H1 (cell line): ENCODE data around the gene SLC17A5. TPM values are rescaled to one million over a fixed set of nuclear protein-coding genes. Genes with fewer than 3 reads are reported as not detected.

Source experiments
- CTCF ChIA-PET: fragments of 300-600 bp; sonication (Branson Sonifier 250); formaldehyde crosslinking; loops from one replicate; lab custom pipeline; 2021; ENCODE audit not compliant: partially characterized antibody; lab: Charles Lee
- POLR2A ChIA-PET: fragments of 300-600 bp; sonication (Branson Sonifier 250); formaldehyde crosslinking; loops from one replicate; lab custom pipeline; 2021; ENCODE audit warnings: inconsistent platforms; ENCODE audit not compliant: partially characterized antibody; lab: Charles Lee
- DNase-seq, 2 experiments: peaks; one replicate each; pipeline versions ENCODE4 v3.0.0 to v3.0.0-alpha.2; 2010 to 2022; ENCODE audit warnings: low spot score in 2 of 2, low read depth in 1 of 2, mixed read lengths in 1 of 2
- FAIRE-seq: peaks from 2 replicates; lab custom pipeline; 2011; peaks lifted over from hg19 to GRCh38; lab: Jason Lieb, UNC
- H2AFZ ChIP-seq: 2 replicates; pipeline ENCODE4 v1.8.1; 2012; ENCODE audit warnings: low read length, inconsistent platforms
- H2AK5ac ChIP-seq: 2 replicates; pipeline ENCODE4 v1.6.1; 2013; ENCODE audit warnings: low read depth, low read length
- H2BK120ac ChIP-seq: replicated peaks from 2 replicates; pipeline ENCODE3; 2013; ENCODE audit warnings: low read depth, low read length, inconsistent platforms
- H2BK12ac ChIP-seq: 2 replicates; pipeline ENCODE4 v1.6.1; 2013; ENCODE audit warnings: low read depth, low read length
- H2BK15ac ChIP-seq: 2 replicates; pipeline ENCODE4 v1.6.1; 2013; ENCODE audit warnings: low read length
- H2BK20ac ChIP-seq: 2 replicates; pipeline ENCODE4 v1.6.1; 2013; ENCODE audit warnings: low read length
- H2BK5ac ChIP-seq: 2 replicates; pipeline ENCODE4 v1.6.1; 2013; ENCODE audit warnings: low read depth, low read length
- H3K14ac ChIP-seq: 2 replicates; pipeline ENCODE4 v1.6.1; 2013; ENCODE audit warnings: inconsistent platforms; ENCODE audit not compliant: insufficient read length
- H3K18ac ChIP-seq: 2 replicates; pipeline ENCODE4 v1.6.1; 2013; ENCODE audit warnings: low read length; ENCODE audit errors: extremely low read depth
- H3K23ac ChIP-seq: 2 replicates; pipeline ENCODE4 v1.6.1; 2013; ENCODE audit warnings: inconsistent platforms; ENCODE audit not compliant: insufficient read length
- H3K23me2 ChIP-seq: 2 replicates; pipeline ENCODE4 v1.6.1; 2013; ENCODE audit warnings: low read depth, low read length
- H3K27ac ChIP-seq: 2 replicates; pipeline ENCODE4 v1.6.1; 2011; ENCODE audit warnings: low read depth, low read length, inconsistent platforms
- H3K27me3 ChIP-seq, 4 experiments: replicated peaks in 1 of 4; 1 replicate in 1 of 4; 2 replicates in 3 of 4; pipeline versions ENCODE4 v1.6.1 to v1.8.1; 2011 to 2013; ENCODE audit warnings: low read length in 3 of 4, mild to moderate bottlenecking in 3 of 4, inconsistent platforms in 2 of 4, mixed read lengths in 2 of 4, moderate library complexity in 1 of 4; ENCODE audit not compliant: control insufficient read depth in 3 of 4, insufficient read depth in 3 of 4; ENCODE audit errors: extremely low read depth in 1 of 4
- H3K36me3 ChIP-seq, 4 experiments: 2 replicates each; pipeline versions ENCODE4 v1.6.1 to v1.8.1; 2011 to 2013; ENCODE audit warnings: mild to moderate bottlenecking in 4 of 4, low read length in 3 of 4, moderate library complexity in 2 of 4, control low read depth in 1 of 4, inconsistent platforms in 1 of 4; ENCODE audit not compliant: insufficient read depth in 4 of 4, control insufficient read depth in 2 of 4
- H3K4ac ChIP-seq: replicated peaks from 2 replicates; pipeline ENCODE3; 2013; ENCODE audit warnings: low read length, low read depth, mixed read lengths, inconsistent platforms; ENCODE audit not compliant: insufficient read length
- H3K4me1 ChIP-seq, 4 experiments: replicated peaks in 1 of 4; 1 replicate in 1 of 4; 2 replicates in 3 of 4; pipeline versions ENCODE4 v1.6.1 to v1.8.1; 2011 to 2013; ENCODE audit warnings: low read length in 3 of 4, inconsistent platforms in 2 of 4, mixed read lengths in 1 of 4; ENCODE audit not compliant: insufficient read depth in 4 of 4, control insufficient read depth in 3 of 4
- H3K4me2 ChIP-seq, 2 experiments: 2 replicates each; pipeline versions ENCODE4 v1.6.1 to v1.8.1; 2011 to 2013; ENCODE audit warnings: low read depth in 2 of 2, low read length in 2 of 2, control low read depth in 1 of 2, inconsistent platforms in 1 of 2, mild to moderate bottlenecking in 1 of 2; ENCODE audit not compliant: insufficient read depth in 1 of 2
- H3K4me3 ChIP-seq, 4 experiments: fragments of 200-600, 300-600 bp in 1 of 4; sonication (generic), shearing (Covaris generic), sonication (Bioruptor Twin) in 1 of 4; 2 replicates each; pipeline versions ENCODE4 v1.5.1 to v1.8.1; 2011 to 2016; ENCODE audit warnings: low read length in 4 of 4, low read depth in 3 of 4, control low read depth in 2 of 4, inconsistent platforms in 2 of 4, mild to moderate bottlenecking in 2 of 4, mixed read lengths in 1 of 4, moderate library complexity in 1 of 4; ENCODE audit not compliant: insufficient read depth in 2 of 4; ENCODE audit errors: extremely low read depth in 1 of 4
- H3K56ac ChIP-seq: replicated peaks from 2 replicates; pipeline ENCODE3; 2013; ENCODE audit warnings: low read depth, mild to moderate bottlenecking, mixed read lengths, low read length, inconsistent platforms; ENCODE audit not compliant: insufficient read length
- H3K79me1 ChIP-seq: 2 replicates; pipeline ENCODE4 v1.6.1; 2013; ENCODE audit warnings: low read depth, low read length, control low read depth
- H3K79me2 ChIP-seq, 2 experiments: 2 replicates each; pipeline versions ENCODE4 v1.6.1 to v1.8.1; 2012 to 2013; ENCODE audit warnings: low read length in 2 of 2, mild to moderate bottlenecking in 2 of 2, inconsistent platforms in 1 of 2; ENCODE audit not compliant: insufficient read depth in 2 of 2, control insufficient read depth in 1 of 2
- H3K9ac ChIP-seq, 4 experiments: replicated peaks in 1 of 4; 1 replicate in 1 of 4; 2 replicates in 3 of 4; pipeline versions ENCODE4 v1.6.1 to v1.8.1; 2011 to 2013; ENCODE audit warnings: low read depth in 3 of 4, low read length in 3 of 4, control low read depth in 2 of 4, mild to moderate bottlenecking in 2 of 4, moderate library complexity in 2 of 4, inconsistent platforms in 1 of 4; ENCODE audit errors: extremely low read depth in 1 of 4
- H3K9me3 ChIP-seq, 2 experiments: 2 replicates each; pipeline versions ENCODE4 v1.6.1 to v1.8.1; 2012 to 2013; ENCODE audit warnings: mild to moderate bottlenecking in 2 of 2, moderate library complexity in 2 of 2, control low read depth in 1 of 2, inconsistent platforms in 1 of 2, low read depth in 1 of 2, low read length in 1 of 2, mixed read lengths in 1 of 2; ENCODE audit not compliant: insufficient read depth in 2 of 2
- H4K20me1 ChIP-seq, 2 experiments: replicated peaks in 1 of 2; 2 replicates each; pipeline versions ENCODE3 to v1.8.1; 2011 to 2013; ENCODE audit warnings: inconsistent platforms in 2 of 2, low read length in 2 of 2, mild to moderate bottlenecking in 1 of 2; ENCODE audit not compliant: insufficient read depth in 2 of 2, control insufficient read depth in 1 of 2
- H4K5ac ChIP-seq: 2 replicates; pipeline ENCODE4 v1.6.1; 2013; ENCODE audit warnings: low read length, low read depth, mixed read lengths, inconsistent platforms; ENCODE audit not compliant: insufficient read length
- H4K8ac ChIP-seq: 2 replicates; pipeline ENCODE4 v1.8.0; 2013; ENCODE audit warnings: mild to moderate bottlenecking, moderate library complexity, low read length, inconsistent platforms; ENCODE audit not compliant: insufficient read depth; ENCODE audit errors: extremely low read depth
- H4K91ac ChIP-seq: replicated peaks from 2 replicates; pipeline ENCODE3; 2013; ENCODE audit warnings: low read length, mixed read lengths, inconsistent platforms; ENCODE audit not compliant: insufficient read length
- ASH2L ChIP-seq: fragments of 200-600, 300-600 bp; sonication (generic); IDR thresholded peaks from one replicate; pipeline ENCODE4 v1.7.1; 2017; ENCODE audit warnings: low read length
- BRCA1 ChIP-seq: IDR thresholded peaks from 2 replicates; pipeline ENCODE4 v1.6.1; 2012; ENCODE audit warnings: low read depth, low read length, improper control_type of control experiment
- CBX8 ChIP-seq: fragments of 300-800, 300-1000 bp; sonication (generic); IDR thresholded peaks from 2 replicates; pipeline ENCODE4 v1.7.1; 2016; ENCODE audit warnings: low read depth, low read length, borderline replicate concordance
- POLR2AphosphoS5 ChIP-seq: IDR thresholded peaks from 2 replicates; pipeline ENCODE4 v1.6.1; 2011; ENCODE audit warnings: low read depth, low read length
- RAD21 ChIP-seq, 2 experiments: IDR thresholded peaks in 1 of 2; conservative IDR thresholded peaks in 1 of 2; 2 replicates each; pipeline ENCODE4 v1.6.1; 2011; ENCODE audit warnings: low read depth in 2 of 2, low read length in 2 of 2, improper control_type of control experiment in 1 of 2, inconsistent platforms in 1 of 2, mild to moderate bottlenecking in 1 of 2, moderate library complexity in 1 of 2
- RBBP5 ChIP-seq: IDR thresholded peaks from 2 replicates; pipeline ENCODE4 v1.7.1; 2012; ENCODE audit warnings: low read depth, mild to moderate bottlenecking, inconsistent platforms, low read length, moderate library complexity, borderline replicate concordance
- SP1 ChIP-seq: IDR thresholded peaks from 2 replicates; pipeline ENCODE4 v1.6.1; 2011; ENCODE audit warnings: low read depth, low read length
- TAF1 ChIP-seq: IDR thresholded peaks from 2 replicates; pipeline ENCODE4 v1.6.1; 2011; ENCODE audit warnings: mild to moderate bottlenecking, low read depth, low read length
- WGBS, 2 experiments: shearing (Covaris generic) in 1 of 2; methylation state at CpG; one replicate each; pipeline versions ENCODE4 v1.1.6 to v1.1.7; 2013 to 2015; ENCODE audit warnings: low lambda C conversion rate in 2 of 2, mixed read lengths in 2 of 2, inconsistent platforms in 1 of 2, low coverage in 1 of 2, missing lambda C conversion rate in 1 of 2; ENCODE audit not compliant: insufficient replicate concordance in 2 of 2, insufficient coverage in 1 of 2, insufficient read length in 1 of 2; ENCODE audit errors: extremely low coverage in 1 of 2, missing lambda C conversion rate in 1 of 2; 5-methylcytosine and 5-hydroxymethylcytosine counted together
- polyA plus RNA-seq, 7 experiments: library from polyadenylated mRNA; depleted of rRNA in 3 of 7; stranded (reverse) in 5 of 7; unstranded in 2 of 7; fragments of >200 nt in 5 of 7; fragments of 200-250 nt in 2 of 7; gene quantifications; 1 replicate in 5 of 7; 2 replicates in 1 of 7; 4 replicates in 1 of 7; pipeline versions ENCODE4 v1.2.1 to v1.2.3, GENCODE V29; 2011 to 2013; ENCODE audit warnings: missing spikeins in 2 of 7, mixed read lengths in 2 of 7
- total RNA-seq: library from RNA; stranded (reverse); fragmentation: NEBNext Ultra II Directional; extraction: Animal tissue kit (Norgen Biotek cat#: 25700); gene quantifications from 2 replicates; pipeline ENCODE4 v1.2.1, GENCODE V29; 2021
- TF ChIP-seq, protein P1 (sequence below): IDR thresholded peaks from 2 replicates; pipeline ENCODE4 v1.6.1; 2012; ENCODE audit warnings: low read length, inconsistent platforms
- TF ChIP-seq, protein P2 (sequence below), 3 experiments: IDR thresholded peaks; 1 replicate in 2 of 3; 2 replicates in 1 of 3; pipeline versions ENCODE4 v1.5.1 to v1.6.1; 2011; ENCODE audit warnings: low read length in 3 of 3, mild to moderate bottlenecking in 3 of 3, inconsistent platforms in 2 of 3, low read depth in 1 of 3, moderate library complexity in 1 of 3; ENCODE audit not compliant: insufficient read depth in 1 of 3; ENCODE audit errors: control extremely low read depth in 1 of 3

SLC17A5 gene
- total and polyA plus RNA-seq, 2 of the 8 experiments (the other 6 are each of a cell fraction or from before 2014, with no cell fraction given), result 11.0 to 11.9 TPM

DNA sequence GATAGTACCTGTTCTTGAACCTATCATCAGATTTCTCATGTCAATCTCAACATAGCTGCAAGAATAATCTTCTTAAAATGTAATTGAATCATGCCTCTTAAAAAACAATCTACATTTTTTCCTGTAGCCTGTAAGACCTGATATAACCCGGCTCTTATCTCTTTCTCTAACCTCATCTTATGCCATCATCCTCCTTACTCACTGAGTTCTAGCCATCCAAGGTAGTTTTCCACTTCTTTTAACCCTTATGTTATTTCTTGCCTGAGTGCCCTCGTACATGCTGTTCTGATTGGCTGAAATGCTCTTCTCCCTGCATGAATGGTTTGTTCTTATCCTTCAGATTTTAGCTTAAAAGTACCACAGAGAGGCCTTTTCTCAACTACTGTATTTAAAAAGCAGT, 16.4 kb downstream of the SLC17A5 start:
- H3K36me3 ChIP-seq, result peaks cover 0 to 17% (median 3%) of the 10 kb centered on the region in 4 experiments; a peak in 4 of 8 replicates
- H4K91ac ChIP-seq, result no peak overlapping the region
- no peak overlapping the region for H3K4me2 ChIP-seq
- no peak overlapping the region for H3K4ac ChIP-seq
- no peak overlapping the region for H3K14ac ChIP-seq
- H2BK5ac ChIP-seq, result no peak overlapping the region
- FAIRE-seq (no peak), DNase-seq (no peak)
- no peaks in the 10 kb centered on the region for H4K20me1 ChIP-seq
- WGBS, 2 experiments, result 91% methylated on average over 2 of the region's 2 CpGs; no CpG with 5 or more reads in 1 of the 2 experiments
- POLR2A ChIA-PET, result interaction anchor here (1.1 to 1.5 kb wide), 2 partner anchors 118 to 122 kb away, joined by 5 to 6 read pairs; no protein-coding TSS in a partner anchor
- no peak overlapping the region for H2BK15ac ChIP-seq
- H3K27ac ChIP-seq, result no peak overlapping the region
- H3K18ac ChIP-seq, result no peak overlapping the region
- H3K9ac ChIP-seq, result no peak overlapping the region
- no peak overlapping the region for H3K4me3 ChIP-seq
- H2AK5ac ChIP-seq, result no peak overlapping the region
- no peaks in the 10 kb centered on the region for H3K79me2 ChIP-seq
- no peaks in the 10 kb centered on the region for H3K79me1 ChIP-seq
- no peak overlapping the region for H2BK12ac ChIP-seq
- no peak overlapping the region for H4K8ac ChIP-seq
- CTCF ChIA-PET, result interaction anchor here (1.4 kb wide), 1 partner anchor 27 kb away, joined by 3 read pairs; no protein-coding TSS in a partner anchor
- H2AFZ ChIP-seq, result no peak overlapping the region
- no peak overlapping the region for H4K5ac ChIP-seq
- no peak overlapping the region for H3K23ac ChIP-seq
- no peak overlapping the region for H3K56ac ChIP-seq
- H2BK20ac ChIP-seq, result no peak overlapping the region
- H2BK120ac ChIP-seq, result no peak overlapping the region
- no peaks in the 10 kb centered on the region for H3K4me1 ChIP-seq
- H3K27me3 ChIP-seq, result no peaks in the 10 kb centered on the region
- H3K23me2 ChIP-seq, result no peaks in the 10 kb centered on the region
- no peaks in the 10 kb centered on the region for H3K9me3 ChIP-seq
- TF ChIP-seq POLR2AphosphoS5 (no peak), ASH2L (no peak), SP1 (no peak), TAF1 (no peak), RBBP5 (no peak), RAD21 (IDR thresholded peaks at IDR 0.05 in 1 of 2, conservative IDR thresholded peaks at IDR 0.05 in 1 of 2; ENCODE audit: low read depth in 2 of 2, low read length in 2 of 2) (no peak), CBX8 (no peak), BRCA1 (no peak)
- TF ChIP-seq, protein P1, sequence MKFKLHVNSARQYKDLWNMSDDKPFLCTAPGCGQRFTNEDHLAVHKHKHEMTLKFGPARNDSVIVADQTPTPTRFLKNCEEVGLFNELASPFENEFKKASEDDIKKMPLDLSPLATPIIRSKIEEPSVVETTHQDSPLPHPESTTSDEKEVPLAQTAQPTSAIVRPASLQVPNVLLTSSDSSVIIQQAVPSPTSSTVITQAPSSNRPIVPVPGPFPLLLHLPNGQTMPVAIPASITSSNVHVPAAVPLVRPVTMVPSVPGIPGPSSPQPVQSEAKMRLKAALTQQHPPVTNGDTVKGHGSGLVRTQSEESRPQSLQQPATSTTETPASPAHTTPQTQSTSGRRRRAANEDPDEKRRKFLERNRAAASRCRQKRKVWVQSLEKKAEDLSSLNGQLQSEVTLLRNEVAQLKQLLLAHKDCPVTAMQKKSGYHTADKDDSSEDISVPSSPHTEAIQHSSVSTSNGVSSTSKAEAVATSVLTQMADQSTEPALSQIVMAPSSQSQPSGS, result no peak
- TF ChIP-seq, protein P2, sequence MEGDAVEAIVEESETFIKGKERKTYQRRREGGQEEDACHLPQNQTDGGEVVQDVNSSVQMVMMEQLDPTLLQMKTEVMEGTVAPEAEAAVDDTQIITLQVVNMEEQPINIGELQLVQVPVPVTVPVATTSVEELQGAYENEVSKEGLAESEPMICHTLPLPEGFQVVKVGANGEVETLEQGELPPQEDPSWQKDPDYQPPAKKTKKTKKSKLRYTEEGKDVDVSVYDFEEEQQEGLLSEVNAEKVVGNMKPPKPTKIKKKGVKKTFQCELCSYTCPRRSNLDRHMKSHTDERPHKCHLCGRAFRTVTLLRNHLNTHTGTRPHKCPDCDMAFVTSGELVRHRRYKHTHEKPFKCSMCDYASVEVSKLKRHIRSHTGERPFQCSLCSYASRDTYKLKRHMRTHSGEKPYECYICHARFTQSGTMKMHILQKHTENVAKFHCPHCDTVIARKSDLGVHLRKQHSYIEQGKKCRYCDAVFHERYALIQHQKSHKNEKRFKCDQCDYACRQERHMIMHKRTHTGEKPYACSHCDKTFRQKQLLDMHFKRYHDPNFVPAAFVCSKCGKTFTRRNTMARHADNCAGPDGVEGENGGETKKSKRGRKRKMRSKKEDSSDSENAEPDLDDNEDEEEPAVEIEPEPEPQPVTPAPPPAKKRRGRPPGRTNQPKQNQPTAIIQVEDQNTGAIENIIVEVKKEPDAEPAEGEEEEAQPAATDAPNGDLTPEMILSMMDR (IDR thresholded peaks at IDR 0.05; ENCODE audit: control extremely low read depth in 1 of 3, insufficient read depth in 1 of 3, low read depth in 1 of 3, low read length in 3 of 3), result no peak
